HUDEP-2 (cell line): ENCODE data around the gene RASAL2.
"Not testable (repeated sequence)": the region's sequence is repeated elsewhere in the genome, so short reads cannot be mapped to it uniquely, and the experiment has no call there.

ENCODE experiments used
- DNase-seq, 76 experiments: peaks; one replicate each; lab custom pipeline; 2025; ENCODE audit not compliant: unreplicated experiment in 76 of 76; lab: John Stamatoyannopoulos, UW

RASAL2 gene

GRCh38 chr1:178109348-178110143 lies 15.6 kb downstream of the RASAL2 start:
- DNase-seq: no peak

GRCh38 chr1:178115260-178115659 lies 21.4 kb downstream of the RASAL2 start:
- DNase-seq: no peak

DNA sequence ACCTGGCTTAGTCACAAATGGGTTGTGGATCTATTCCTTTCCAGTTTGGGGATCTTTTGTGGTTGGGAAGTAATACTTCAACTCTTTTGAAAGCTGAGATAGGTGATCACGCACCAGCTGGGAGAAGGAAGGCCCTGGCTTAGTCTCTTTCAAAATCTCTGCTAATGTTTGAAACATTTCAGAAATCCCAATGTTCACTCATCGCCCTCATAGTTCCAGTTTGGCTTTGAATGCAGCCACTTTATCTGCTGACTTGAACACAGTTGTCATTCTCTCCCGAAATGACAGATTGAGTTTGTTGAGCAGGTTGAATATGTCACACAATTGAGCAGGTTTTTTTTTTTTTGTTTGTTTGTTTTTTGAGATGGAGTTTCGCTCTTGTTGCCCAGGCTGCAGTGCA lies 24.6 kb downstream of the RASAL2 start:
- no peak for DNase-seq

GRCh38 chr1:178119628-178120027 lies 25.7 kb downstream of the RASAL2 start:
- DNase-seq: no peak

DNA sequence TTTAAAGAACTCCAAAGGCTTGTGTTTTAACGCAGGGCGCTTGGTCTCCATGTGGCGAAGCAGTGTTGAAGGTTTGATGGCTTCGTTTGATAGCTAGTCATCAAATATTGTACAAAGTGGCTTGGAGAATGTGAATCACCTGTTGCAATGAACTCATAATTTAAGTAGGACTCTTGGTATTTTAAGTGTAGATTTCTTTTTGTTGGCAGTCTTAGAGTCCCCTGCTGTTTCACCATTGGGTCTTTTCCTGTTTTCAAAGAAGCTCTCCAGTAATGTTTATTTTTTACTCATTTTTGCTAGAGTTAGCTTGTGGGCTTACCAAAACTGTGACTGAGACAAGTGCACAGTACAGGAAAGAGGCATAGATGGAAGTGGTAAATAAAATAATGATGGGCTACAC lies 26.2 kb downstream of the RASAL2 start:
- DNase-seq: no peak

DNA sequence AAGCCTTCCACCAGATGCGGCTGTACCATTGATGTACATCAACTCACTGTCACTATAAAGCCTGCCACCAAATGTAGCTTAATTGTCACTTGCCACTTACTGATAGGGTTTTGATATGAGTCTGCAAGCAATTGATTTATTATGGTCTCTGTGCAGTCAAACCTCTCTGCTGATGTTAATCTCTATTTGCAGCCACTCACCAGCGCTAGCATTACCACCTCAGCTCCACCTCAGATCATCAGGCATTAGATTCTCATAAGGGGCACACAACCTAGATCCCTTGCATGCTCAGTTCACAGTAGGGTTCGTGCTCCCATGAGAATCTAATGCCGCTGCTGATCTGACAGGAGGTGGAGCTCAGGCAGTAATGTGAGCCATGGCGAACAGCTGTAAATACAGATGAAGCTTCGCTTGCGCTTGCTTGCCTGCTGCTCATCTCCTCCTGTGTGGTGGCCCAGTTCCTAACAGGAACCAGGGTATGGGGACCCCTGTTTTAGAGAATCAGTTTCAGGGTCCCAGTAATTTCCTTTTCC lies 26.7 kb downstream of the RASAL2 start:
- not testable (repeated sequence) for DNase-seq

- DNase-seq: no peak
These were observed 28.0 kb downstream of the RASAL2 start for GRCh38 chr1:178121883-178122282.

DNA sequence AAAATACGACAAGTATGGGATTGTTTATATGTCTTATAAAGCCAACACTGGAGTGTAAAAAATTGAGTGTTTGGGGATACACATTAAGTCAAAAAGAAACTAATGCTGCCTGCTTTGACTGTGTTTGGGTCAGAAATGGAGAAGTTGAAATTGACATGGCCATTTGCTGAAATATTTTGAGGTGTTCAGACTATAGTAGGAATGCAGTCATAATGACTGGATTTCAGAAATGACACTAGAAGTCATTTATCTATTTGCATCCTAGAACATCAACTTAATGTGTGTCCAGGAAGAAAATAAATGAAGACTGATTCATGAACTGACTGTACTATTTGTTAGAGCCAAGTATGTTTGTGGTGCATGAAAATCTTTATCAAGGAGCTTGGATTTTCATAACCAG lies 28.4 kb downstream of the RASAL2 start:
- no peak for DNase-seq

DNA sequence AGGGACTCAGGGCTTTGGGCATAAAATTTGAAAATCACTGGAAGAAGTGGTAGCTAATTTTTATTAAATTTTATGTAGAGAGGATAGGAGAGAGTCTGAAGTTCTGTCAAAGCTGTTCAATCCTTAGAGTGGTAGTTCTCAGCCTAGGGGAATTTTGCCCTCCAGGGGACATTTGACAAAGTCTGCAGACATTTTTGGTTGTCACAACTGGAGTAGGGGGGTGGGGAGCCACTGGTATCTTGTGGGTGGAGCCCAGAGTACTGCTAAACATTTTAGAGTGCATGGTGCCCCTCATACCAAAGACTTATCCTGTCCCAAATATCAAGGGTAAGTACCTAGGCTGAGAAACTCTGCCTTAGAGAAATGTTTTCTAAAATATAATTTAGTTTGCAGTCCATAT lies 30.2 kb downstream of the RASAL2 start:
- no peak for DNase-seq

DNA sequence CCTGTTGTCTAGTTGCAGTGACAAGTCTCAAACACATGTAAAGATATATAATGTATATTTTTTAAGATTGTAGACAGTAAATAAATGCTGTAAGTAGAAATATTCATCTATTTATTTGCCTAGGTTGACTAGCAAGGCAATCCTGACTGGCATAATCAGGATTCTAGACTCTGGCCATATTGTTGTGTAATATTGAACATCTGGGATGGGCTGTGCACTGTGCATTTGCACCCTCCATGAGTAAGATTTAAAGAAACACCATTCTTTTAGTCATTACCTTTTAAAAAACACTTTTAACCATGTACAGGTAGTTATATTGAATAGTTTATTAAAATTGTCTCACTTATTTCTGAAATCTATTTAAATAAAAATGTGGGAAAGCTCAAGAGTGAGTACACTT lies 32.4 kb downstream of the RASAL2 start:
- DNase-seq: no peak

- DNase-seq: peak in 4 of 76 experiments; percentile 3 to 7 (median 6)
These were observed 32.9 kb downstream of the RASAL2 start for GRCh38 chr1:178126741-178127185.

DNA sequence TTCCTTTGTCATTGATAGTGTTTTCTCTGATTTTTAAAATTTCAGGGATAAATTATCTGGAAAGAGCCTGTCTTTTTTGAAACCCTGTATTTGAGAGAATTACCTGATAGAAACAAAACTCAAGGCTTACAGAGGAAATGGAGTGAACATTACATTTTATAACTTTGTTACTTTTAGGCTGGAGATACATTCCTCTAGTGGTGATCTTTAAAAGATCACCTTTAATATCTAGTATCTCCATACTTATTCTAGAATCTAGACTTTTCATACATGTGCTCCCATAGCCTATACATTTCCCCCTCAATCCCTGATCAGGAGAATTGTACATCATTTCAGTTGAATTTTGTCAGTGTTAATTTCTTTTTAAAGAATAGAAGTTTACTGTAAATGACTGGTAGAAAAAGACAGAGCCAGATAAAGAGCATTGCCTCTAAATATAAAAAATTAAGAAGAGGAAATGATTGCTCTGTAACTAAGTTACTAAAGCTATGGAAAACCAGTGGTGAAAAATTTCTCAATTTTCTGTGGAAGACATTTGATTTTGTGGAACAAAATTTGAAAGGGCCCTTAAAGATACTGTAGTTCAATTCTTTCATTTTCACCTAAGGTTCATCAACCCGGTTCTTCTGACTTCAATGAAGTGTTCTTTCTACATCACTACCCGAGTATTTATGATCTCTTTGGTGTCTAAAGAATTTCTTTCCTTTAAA lies 33.7 kb downstream of the RASAL2 start:
- DNase-seq: no peak

DNA sequence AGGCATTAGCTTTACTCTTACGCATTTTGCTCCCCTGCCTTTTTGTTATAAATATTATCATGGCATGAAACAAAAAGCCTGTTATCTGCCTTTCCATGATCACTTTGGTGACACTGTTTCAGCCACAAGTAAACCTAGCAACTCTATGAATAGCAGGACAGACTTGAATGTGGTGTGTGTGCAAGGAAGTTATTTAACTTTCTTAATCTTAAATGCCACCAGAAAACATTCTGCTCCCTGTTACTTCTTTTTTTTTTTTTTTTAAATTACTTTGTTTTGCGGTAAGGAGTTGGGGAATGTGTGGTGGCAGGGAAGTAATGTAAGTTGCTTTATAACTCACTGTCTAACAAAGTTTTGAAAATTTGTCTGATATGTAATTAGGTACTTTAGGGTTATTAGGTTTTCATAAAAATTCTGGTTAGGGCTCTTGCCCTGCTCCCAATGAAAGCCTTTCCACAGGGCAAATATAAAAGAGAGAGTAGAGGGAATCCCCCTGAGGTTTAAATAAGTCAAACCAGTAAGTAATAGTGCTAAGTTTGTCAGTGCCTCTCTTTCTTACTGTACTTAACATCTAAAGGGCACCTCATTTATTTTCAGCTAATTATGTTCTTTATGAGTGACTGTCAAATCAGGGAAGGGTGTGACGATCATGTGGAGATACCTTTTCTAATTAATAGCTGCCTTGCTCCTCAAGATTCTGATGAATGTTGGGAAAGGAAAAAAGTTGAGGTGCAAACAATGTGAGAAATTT lies 39.5 kb downstream of the RASAL2 start:
- DNase-seq: no peak

- DNase-seq: peak in 38 of 76 experiments; percentile 1 to 73 (median 36)
These were observed 40.2 kb downstream of the RASAL2 start for GRCh38 chr1:178134061-178134460.

DNA sequence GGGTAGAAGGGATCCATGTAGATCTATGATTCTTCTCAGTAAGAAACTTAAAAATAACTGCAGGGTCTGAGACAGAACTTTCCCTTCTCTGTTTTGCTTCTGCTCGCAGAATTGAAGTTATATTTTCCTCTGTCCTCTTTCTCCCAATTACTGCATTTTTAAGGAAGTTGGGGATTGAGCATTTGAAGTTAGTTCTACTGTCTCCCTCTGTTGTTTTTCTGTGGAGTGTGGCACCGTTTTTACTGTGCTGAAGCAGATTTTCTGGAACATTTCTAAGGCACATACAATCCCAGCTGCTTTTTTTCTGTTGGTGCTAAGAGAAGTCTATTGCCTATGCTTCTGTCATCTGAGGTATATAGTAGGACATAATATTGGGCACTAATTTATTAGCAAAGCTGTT lies 43.3 kb downstream of the RASAL2 start:
- no peak for DNase-seq

DNA sequence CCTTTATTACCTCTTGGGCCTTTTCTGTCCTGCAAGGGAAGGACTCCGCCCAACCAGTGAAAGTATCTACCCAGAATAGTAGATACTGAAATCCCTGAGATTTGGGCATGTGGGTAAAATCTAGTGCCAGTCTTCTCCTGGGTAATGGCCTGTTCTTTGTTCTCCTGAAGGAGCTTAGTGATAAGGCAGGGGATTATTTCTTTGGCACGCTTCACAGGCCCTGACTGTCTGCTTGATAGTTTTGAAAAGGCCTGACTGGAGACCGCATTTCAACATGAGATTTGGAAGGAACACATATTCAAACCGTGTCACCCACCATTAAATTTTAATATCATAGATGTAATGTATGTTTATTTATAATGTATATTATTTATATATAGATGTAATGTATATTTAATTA lies 48.9 kb downstream of the RASAL2 start:
- DNase-seq: no peak

DNA sequence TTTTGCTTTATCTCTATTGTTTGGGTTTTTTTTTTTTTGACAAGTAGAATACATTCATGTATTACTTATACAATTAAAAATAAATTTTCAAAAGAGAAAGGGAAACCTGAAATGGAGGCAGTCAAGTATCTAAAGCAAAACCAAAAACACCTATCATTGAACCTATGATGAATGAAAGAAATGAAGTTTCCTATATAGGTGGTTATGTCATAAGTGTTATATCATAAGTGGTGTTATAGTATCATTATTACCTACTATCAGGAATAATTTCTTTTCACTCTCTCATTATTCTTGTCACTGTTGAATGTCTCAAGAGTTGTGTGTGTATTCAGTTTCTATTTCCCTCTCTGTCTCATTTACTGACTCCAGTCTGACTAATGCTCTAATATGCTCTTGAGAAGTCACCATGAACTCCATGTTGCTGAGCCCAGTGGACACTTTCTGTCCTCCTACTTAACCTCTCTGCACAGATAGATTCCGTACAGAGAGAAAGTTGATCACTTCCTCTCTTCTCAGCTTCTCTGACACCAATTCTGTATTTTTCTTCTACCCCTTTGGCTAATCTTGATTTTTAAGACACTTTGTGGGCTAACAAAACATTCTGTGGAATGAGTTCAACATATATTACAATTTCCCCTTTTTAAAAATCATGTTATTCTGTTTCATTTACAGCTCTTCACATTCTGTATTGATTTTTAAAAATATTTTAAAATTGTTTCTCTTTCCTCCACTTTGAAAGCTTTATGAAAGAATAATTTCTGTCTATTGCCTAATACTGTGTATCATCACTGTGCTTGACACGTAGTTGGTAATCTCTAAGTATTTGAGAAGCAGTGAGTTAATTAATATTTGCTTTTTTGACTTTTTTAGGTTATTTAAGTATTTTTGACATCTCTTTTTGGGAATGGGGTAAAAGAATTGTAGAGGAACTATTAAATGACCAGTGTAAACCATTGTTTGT lies 50.1 kb downstream of the RASAL2 start:
- DNase-seq: no peak

DNA sequence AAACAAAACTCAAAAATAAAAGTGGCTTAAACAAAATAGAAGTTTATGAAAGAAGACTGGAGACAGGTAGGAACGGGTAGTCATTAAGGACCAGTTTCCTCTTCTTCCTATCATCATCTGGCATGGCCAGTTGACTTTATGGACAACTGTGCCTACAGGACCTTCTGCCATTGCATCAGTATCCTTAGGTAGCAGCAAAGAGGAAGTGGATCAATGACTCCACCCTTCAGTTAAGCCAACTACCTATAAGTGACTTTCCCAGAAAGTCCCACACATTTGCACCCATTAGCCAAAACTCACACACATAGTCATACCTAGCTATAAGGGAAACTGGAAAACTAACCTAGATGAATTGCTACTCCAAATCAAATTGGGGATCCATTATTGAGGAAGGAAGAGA lies 51.7 kb downstream of the RASAL2 start:
- DNase-seq: no peak

GRCh38 chr1:178146436-178146835 lies 52.5 kb downstream of the RASAL2 start:
- DNase-seq: no peak

DNA sequence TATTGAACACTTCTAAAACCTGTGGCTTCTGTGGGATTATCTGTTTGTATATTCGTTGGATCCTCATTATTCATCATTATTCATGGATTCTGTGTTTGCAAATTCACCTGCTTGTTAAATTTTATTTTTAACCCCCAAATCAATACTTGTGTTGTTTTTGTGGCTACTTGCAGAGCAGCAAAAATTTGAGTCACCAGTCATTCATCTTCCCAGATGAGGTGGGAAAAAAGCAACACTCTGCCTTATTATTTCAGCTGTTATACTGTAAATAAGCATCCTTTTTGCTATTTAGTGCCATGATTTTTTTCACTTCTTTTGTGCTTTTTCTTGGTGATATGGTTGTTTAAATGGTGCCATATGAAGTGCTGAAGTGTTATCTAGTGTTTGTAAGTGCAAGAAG lies 56.7 kb downstream of the RASAL2 start:
- no peak for DNase-seq
